Measurements from ENCODE around the gene SYTL4.
"Not testable (repeated sequence)": the region's sequence is repeated elsewhere in the genome, so short reads cannot be mapped to it uniquely, and the experiment has no call there.

Gene SYTL4

GRCh38 chrX:100731441-100732281, at the start of gene SYTL4:
TSS of gene SYTL4 (minus strand) at chrX:100732121. CDS start at chrX:100702037, 30,084 bp downstream.
- in situ Hi-C loops (cut with MboI; ENCODE audit: low sequenced_read_pairs): no loop called here

GRCh38 chrX:100769439-100769838, 37.5 kb upstream of the SYTL4 start:
- in situ Hi-C loops (cut with MboI; ENCODE audit: low sequenced_read_pairs): not testable (repeated sequence)

GRCh38 chrX:100768679-100769338, 36.9 kb upstream of the SYTL4 start:
- in situ Hi-C loops (cut with MboI; ENCODE audit: low sequenced_read_pairs): no loop called here

GRCh38 chrX:100750883-100751282, 19.0 kb upstream of the SYTL4 start:
- in situ Hi-C loops (cut with MboI; ENCODE audit: low sequenced_read_pairs): no loop called here

GRCh38 chrX:100748108-100748507, 16.2 kb upstream of the SYTL4 start:
- in situ Hi-C loops (cut with MboI; ENCODE audit: low sequenced_read_pairs): no loop called here

GRCh38 chrX:100747703-100748102, 15.8 kb upstream of the SYTL4 start:
- in situ Hi-C loops (cut with MboI; ENCODE audit: low sequenced_read_pairs): no loop called here

GRCh38 chrX:100747090-100747489, 15.2 kb upstream of the SYTL4 start:
- in situ Hi-C loops (cut with MboI; ENCODE audit: low sequenced_read_pairs): no loop called here

- in situ Hi-C loops (cut with MboI; ENCODE audit: low sequenced_read_pairs): no loop called here
Observed at GRCh38 chrX:100745806-100746537, 14.1 kb upstream of the SYTL4 start.

- in situ Hi-C loops (cut with MboI; ENCODE audit: low sequenced_read_pairs): no loop called here
Observed at GRCh38 chrX:100745205-100745604, 13.3 kb upstream of the SYTL4 start.

- in situ Hi-C loops (cut with MboI; ENCODE audit: low sequenced_read_pairs): no loop called here
Observed at GRCh38 chrX:100743009-100743607, 11.2 kb upstream of the SYTL4 start.

GRCh38 chrX:100724006-100724405, 7.9 kb downstream of the SYTL4 start:
- in situ Hi-C loops (cut with MboI; ENCODE audit: low sequenced_read_pairs): not testable (repeated sequence)

GRCh38 chrX:100721328-100721727, 10.6 kb downstream of the SYTL4 start:
- in situ Hi-C loops (cut with MboI; ENCODE audit: low sequenced_read_pairs): no loop called here

- in situ Hi-C loops (cut with MboI; ENCODE audit: low sequenced_read_pairs): no loop called here
Observed at GRCh38 chrX:100720301-100720700, 11.6 kb downstream of the SYTL4 start.

- in situ Hi-C loops (cut with MboI; ENCODE audit: low sequenced_read_pairs): no loop called here
Observed at GRCh38 chrX:100719139-100719538, 12.8 kb downstream of the SYTL4 start.

GRCh38 chrX:100717363-100717762, 14.6 kb downstream of the SYTL4 start:
- in situ Hi-C loops (cut with MboI; ENCODE audit: low sequenced_read_pairs): no loop called here

GRCh38 chrX:100710816-100711215, 21.1 kb downstream of the SYTL4 start:
- in situ Hi-C loops (cut with MboI; ENCODE audit: low sequenced_read_pairs): no loop called here

- in situ Hi-C loops (cut with MboI; ENCODE audit: low sequenced_read_pairs): no loop called here
Observed at GRCh38 chrX:100704581-100705203, 27.2 kb downstream of the SYTL4 start.

- in situ Hi-C loops (cut with MboI; ENCODE audit: low sequenced_read_pairs): no loop called here
Observed at GRCh38 chrX:100700809-100701208, 31.1 kb downstream of the SYTL4 start.

- in situ Hi-C loops (cut with MboI; ENCODE audit: low sequenced_read_pairs): loop anchor here (25.0 kb wide), 1 partner anchor 89 kb away; no protein-coding TSS in a partner anchor
Observed at GRCh38 chrX:100698551-100698950, 33.4 kb downstream of the SYTL4 start.

- in situ Hi-C loops (cut with MboI; ENCODE audit: low sequenced_read_pairs): loop anchor here (25.0 kb wide), 1 partner anchor 90 kb away; no protein-coding TSS in a partner anchor
Observed at GRCh38 chrX:100696699-100697351, 35.1 kb downstream of the SYTL4 start.

Measured in HL-60/S4 (cell line).